Measurements from ENCODE around the gene FGR.

- TF ChIP-seq EZH2 (IDR thresholded peaks at IDR 0.05; ENCODE audit: insufficient read depth, poor library complexity, severe bottlenecking) (no peak), EZH2phosphoT487 (IDR thresholded peaks at IDR 0.05; ENCODE audit: insufficient read depth, low read depth) (no peak)
Observed at GRCh38 chr1:27570356-27570755, 64.6 kb downstream of the FGR start.

All from GM23248 (cell line).